Suppressor macrophage treated with lipopolysaccharide for 4 hours (primary cell): ENCODE results near the gene SORBS2.
A peak's percentile ranks its signal among the peaks of the same experiment; 100 is the strongest.
"Not testable (repeated sequence)": the region's sequence is repeated elsewhere in the genome, so short reads cannot be mapped to it uniquely, and the experiment has no call there.

Experiments
- DNase-seq: peaks from one replicate; pipeline ENCODE4 v3.0.0-alpha.2; 2020

The SORBS2 gene

DNA sequence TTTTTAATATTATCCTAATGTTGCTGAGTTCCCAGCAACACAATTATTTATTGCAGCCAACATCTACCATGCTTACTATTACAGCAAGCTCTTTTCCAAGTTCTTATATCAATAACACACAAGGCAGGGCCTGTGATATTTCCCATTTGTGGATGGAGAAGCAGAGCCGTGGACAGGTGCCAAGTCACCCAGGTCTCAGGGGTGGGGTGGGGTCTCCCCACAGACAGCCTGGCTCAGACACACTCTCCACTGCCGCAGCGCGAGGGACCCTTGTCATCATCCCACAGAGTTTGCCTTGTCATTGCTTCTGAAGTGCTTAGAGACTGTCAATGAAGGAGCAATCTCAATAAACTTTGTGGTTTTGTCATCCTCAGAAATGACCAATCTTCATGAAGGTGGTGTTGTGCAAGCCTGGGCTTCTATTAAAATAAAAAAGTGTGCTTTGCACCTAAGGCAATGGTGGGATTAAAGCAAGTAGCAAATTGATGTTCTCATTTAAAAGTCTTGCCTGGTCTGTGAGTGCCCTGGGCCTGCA, 76.1 kb downstream of the SORBS2 start:
- DNase-seq: peak; percentile 28

DNA sequence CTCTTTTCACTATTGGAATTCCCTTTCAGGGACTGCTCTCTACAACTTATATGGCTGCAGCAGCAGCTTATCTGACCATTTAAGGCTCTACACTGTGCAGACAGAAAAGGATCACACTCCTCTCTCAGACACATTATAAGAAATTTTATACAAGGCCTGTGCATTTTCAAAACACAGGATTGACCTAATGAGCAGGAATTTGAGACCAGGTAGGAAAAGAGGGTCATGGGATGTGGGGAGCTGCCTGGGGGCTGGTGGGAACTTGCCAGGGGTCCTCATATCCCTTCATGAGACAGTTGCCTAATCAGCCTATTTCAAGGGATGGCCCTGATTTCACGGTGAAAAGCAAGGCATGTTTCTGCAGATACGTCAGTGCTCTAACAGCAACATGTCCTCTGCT, 77.1 kb downstream of the SORBS2 start:
- no peak for DNase-seq

DNA sequence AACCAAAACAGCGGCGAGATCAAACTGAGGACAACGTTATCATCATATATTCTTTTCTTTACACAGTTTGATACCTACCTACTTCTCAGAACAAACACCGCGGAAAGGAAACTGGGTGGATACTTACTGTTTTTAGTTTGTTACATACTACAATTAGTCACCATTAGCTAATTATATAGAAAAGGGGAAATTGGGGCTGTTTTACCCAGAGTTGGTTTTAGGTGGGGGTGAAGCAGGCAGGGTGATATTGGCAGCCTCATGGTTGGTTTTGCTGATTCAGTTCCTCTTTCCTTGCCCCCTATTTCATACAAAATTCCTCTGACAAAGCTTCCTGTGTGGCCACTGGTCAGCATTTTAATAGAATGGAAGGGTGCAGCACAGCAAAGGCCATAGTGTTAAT, 77.8 kb downstream of the SORBS2 start:
- peak; percentile 81 for DNase-seq

GRCh38 chr4:185730849-185731608, 81.0 kb downstream of the SORBS2 start:
- peak; percentile 12 for DNase-seq

DNA sequence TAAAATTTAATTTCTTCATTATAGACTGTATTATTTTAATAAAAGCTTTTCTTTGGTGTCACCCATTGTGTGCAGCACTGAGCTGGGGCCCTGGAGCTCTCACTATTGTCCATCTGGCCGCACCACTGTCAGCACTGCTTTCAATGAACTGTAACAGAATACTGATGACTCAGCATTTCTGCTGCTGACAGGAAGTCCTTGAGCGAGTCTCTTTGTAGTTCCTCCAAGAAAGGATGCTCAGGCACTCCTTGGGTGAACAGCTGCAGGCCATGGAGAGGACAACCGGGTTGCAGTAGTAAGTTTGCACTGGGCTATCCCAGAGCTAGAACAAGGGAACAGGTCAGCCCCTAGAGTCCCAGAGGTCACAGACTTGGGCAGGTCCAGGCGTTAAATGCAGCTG, 81.6 kb downstream of the SORBS2 start:
- DNase-seq: peak; percentile 35

- DNase-seq: peak; percentile 29
Observed at GRCh38 chr4:185729391-185729804, 82.6 kb downstream of the SORBS2 start.

DNA sequence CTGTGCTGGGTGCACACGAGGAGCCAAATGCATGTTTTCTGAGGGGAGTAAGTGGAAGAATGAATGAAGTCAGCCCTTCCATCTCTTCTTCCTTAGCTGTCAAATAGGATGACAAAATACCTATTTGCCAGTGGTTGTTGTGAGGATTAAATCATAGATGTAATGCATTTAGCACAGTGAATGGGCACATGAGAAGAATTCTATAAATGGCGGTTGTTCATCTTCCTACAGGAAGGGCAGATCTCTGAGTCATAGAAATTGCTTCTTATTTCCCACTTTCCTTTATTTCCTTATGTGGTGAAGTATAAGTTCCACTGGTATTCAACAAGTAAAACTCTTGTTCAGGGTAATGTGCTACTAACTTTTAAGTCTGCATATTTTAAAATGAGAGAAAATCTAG, 83.1 kb downstream of the SORBS2 start:
- DNase-seq: peak; percentile 16

- DNase-seq: no peak
Observed at GRCh38 chr4:185726931-185727330, 85.1 kb downstream of the SORBS2 start.

DNA sequence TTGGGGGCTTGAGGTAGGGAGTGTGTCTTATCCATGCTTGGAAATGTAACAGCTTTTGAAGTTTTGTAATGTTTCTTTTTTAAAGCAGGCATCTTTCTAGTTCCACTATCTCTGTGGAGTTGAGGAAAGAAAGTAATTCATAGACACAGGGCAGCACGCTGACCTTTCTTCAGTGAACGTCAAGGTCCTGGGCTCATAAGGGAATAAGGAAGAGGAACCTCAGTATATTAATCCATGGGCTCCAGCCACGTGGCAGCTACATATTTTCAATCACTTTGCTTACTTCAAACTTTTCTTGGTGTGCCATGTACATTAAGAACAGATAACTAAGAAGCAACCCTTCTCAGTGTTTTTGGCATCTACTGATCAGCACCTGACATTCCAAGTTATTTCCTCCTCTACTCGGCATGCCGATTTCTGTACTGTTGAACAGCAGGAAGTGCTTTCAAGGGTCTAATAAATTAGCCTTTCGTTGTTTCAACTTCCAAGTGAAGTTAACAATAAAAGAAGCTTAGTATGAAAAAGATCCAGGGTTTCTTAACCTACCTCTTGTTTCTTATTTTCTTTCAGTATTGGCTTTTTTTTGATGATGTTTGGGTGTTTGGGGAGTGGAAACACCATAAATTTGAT, 88.2 kb downstream of the SORBS2 start:
- DNase-seq: peak; percentile 44

- DNase-seq: no peak
Observed at GRCh38 chr4:185722029-185722316, 90.0 kb downstream of the SORBS2 start.

DNA sequence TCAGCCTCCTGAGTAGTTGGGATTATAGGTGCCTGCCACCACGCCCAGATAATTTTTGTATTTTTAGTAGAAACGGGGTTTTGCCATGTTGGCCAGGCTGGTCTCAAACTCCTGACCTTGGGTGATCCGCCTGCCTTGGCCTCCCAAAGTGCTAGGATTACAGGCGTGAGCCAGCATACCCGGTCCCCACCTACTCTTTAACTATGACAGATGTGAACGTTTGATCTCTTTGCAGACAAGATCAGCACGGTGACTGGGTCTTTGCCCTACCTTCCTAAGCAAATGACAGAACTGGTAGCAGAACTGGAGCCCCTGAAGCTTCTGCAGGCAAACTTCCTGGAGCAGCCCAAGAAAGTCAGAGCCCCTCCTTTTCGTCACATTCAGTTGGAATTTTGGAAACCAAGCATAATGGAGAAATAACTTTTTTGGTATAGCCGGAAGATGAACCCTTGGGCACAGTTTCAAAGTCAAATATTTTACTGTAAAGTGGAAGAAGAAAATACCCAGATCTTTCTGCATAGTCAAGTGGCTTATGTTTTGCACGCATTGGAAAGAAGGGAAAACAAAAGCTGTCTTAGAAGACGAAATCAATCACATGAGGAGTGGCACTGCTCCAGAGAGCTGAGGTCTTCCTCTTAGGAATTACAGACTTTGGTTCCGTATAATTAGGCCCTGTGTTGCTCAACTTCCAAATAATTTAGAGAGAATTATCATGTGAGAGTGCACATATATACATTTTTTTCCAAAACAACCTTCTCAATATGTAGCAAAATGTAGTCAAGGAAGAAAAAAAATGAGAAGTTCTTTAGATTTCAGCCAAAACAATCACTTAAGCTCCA, 90.6 kb downstream of the SORBS2 start:
- DNase-seq: no peak

DNA sequence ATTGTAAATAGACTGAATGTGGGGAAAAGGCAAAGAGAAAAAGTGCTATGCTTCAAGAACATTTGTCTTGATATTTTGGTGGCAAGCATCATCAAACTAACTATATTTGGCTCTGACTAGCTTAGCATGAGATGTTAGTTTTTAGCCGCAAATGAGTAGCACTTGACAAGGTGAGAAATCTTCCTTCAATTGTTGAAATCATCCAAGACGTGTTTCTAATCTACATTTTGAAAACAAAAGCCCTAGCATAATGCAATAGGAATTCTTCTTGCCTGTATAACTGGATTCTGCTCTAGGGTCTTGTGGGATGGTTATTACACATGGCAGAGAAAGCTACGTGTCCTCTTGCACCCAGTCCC, 92.5 kb downstream of the SORBS2 start:
- DNase-seq: no peak

GRCh38 chr4:185718578-185719499, 93.2 kb downstream of the SORBS2 start:
- no peak for DNase-seq

GRCh38 chr4:185717377-185717741, 94.6 kb downstream of the SORBS2 start:
- DNase-seq: no peak

- no peak for DNase-seq
Observed at GRCh38 chr4:185716577-185717376, 95.2 kb downstream of the SORBS2 start.

GRCh38 chr4:185716141-185716551, 95.8 kb downstream of the SORBS2 start:
- DNase-seq: no peak

DNA sequence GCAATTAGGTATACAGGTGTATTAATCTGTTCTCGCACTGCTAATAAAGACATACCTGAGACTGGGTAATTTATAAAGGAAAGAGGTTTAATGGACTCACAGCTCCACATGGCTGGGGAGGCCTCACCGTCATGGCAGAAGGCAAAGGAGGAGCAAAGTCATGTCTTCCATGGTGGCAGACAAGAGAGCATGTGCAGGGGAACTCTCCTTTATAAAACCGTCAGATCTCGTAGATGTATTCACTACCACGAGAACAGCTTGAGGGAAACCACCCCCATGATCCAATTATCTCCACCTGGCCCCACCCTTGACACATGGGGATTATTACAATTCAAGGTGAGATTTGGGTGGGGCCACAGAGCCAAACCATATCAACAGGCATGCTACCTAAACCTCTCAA, 97.5 kb downstream of the SORBS2 start:
- not testable (repeated sequence) for DNase-seq

- DNase-seq: no peak
Observed at GRCh38 chr4:185713731-185714130, 98.3 kb downstream of the SORBS2 start.

GRCh38 chr4:185713272-185713671, 98.7 kb downstream of the SORBS2 start:
- DNase-seq: no peak

DNA sequence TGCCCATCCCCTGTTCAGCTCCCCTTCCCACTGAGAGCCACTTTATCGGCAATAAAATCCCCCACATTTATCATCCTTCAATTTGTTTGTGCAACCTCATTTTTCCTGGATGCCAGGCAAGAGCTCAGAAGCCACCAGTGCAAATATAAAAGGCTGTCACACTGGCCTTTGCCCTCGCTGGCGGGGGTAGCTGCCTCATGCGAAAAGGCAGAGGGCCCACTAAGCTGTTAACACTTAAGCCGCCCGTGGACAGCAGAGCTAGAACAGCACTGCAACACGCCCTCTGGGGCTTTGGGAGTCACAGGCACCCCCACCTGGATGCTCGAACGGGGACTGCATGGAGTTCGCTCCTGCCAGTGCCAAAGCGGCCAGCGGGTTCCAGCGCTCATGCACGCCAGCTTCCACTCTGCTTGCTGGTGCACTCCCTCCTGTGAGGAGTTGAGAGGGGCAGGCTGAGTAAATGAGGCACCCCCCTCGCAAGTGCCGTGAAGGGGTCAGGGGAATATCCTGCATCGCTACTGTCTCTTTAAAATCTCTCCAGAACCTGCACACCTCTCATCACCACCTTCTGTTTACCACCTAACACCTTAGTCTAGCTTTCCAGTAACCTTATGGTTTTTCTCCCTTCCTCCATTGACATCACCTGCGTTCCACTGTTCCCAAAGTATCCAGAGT, 99.5 kb downstream of the SORBS2 start:
- DNase-seq: no peak

DNA sequence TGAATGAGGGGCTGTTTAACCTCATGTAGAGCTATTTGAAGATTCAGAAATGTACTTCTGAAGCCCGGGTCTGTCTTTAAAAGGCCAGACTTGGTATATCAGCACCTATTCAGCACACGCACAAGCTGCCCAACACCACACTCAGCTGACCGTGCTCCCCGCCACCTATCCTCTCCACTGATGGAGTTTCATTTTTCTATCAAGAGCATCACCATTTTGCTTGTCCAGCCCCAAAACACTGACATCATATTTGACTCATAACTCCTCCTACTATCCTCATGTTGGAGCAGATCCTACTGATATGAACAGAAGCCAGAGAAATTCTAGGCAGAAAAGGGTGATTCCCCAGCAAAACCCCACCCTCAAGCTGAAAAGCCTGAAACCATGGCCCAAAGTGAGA, 100.3 kb downstream of the SORBS2 start:
- no peak for DNase-seq
